Stomach (tissue), 9 donors: ENCODE data around the gene POMGNT2. TPM values are rescaled to one million over a fixed set of nuclear protein-coding genes. Genes with fewer than 3 reads are reported as not detected.
"Not testable (repeated sequence)": the region's sequence is repeated elsewhere in the genome, so short reads cannot be mapped to it uniquely, and the experiment has no call there.

Experiments
- DNase-seq, 2 donors: peaks; one replicate each; pipeline versions ENCODE4 v3.0.0 to v3.0.0-alpha.2; 2013 to 2019
- H3K27ac ChIP-seq, 5 donors: fragments of 200-600 bp in 4 of 5; sonication (generic) in 4 of 5; one replicate each; pipeline ENCODE4 v1.5.1; 2013 to 2019; ENCODE audit warnings: mild to moderate bottlenecking in 1 of 5, moderate library complexity in 1 of 5
- H3K27me3 ChIP-seq, 3 donors: fragments of 200-600 bp; sonication (generic); one replicate each; pipeline ENCODE4 v1.5.1; 2017 to 2019; ENCODE audit warnings: mixed run types in 1 of 3
- H3K36me3 ChIP-seq, 4 donors: fragments of 200-600 bp; sonication (generic); 1 replicate in 3 of 4; 2 replicates in 1 of 4; pipeline ENCODE4 v1.5.1; 2016 to 2019
- H3K4me1 ChIP-seq, 4 donors: fragments of 200-600 bp; sonication (generic); one replicate each; pipeline ENCODE4 v1.5.1; 2016 to 2019
- H3K4me3 ChIP-seq, 4 donors: fragments of 200-600 bp; sonication (generic) in 3 of 4; one replicate each; pipeline ENCODE4 v1.5.1; 2016 to 2019; ENCODE audit warnings: mild to moderate bottlenecking in 1 of 4
- H3K9me3 ChIP-seq, 4 donors: fragments of 200-600 bp; sonication (generic); one replicate each; pipeline ENCODE4 v1.5.1; 2016 to 2019
- CTCF ChIP-seq, 7 experiments: fragments of 450-650 bp in 4 of 7; fragments of 200-600 bp in 3 of 7; sonication (generic) in 3 of 7; IDR thresholded peaks; one replicate each; pipeline ENCODE4 v1.5.1; 2016 to 2019; ENCODE audit warnings: antibody characterized with exemption in 7 of 7, control low read depth in 2 of 7, mild to moderate bottlenecking in 1 of 7
- EP300 ChIP-seq: sonication (generic); formaldehyde crosslinking; IDR thresholded peaks from one replicate; pipeline ENCODE4 v1.6.1; 2017; ENCODE audit warnings: antibody characterized with exemption
- POLR2A ChIP-seq, 4 donors: fragments of 450-650 bp; IDR thresholded peaks; one replicate each; pipeline ENCODE4 v1.6.1; 2016; ENCODE audit warnings: antibody characterized with exemption in 4 of 4, control low read depth in 2 of 4, mild to moderate bottlenecking in 1 of 4, moderate library complexity in 1 of 4
- POLR2AphosphoS5 ChIP-seq, 3 donors: sonication (generic); formaldehyde crosslinking; IDR thresholded peaks; one replicate each; pipeline ENCODE4 v1.6.1; 2016; ENCODE audit warnings: antibody characterized with exemption in 3 of 3
- WGBS, 5 donors: extraction: QIAGEN DNeasy Blood & Tissue Kit in 3 of 5; methylation state at CpG; one replicate each; pipeline versions ENCODE4 v1.1.5 to v1.1.7; 2013 to 2018; 5-methylcytosine and 5-hydroxymethylcytosine counted together
- intact Hi-C: fragments of 100-400 bp; cut with DNase I; formaldehyde crosslinking; loops from one replicate; pipeline ENCODE4 v1.15.1; 2023; ENCODE audit warnings: low total_unique reads
- polyA plus RNA-seq, 3 donors: library from polyadenylated mRNA; stranded (reverse); fragments of 200-250 nt; gene quantifications; one replicate each; pipeline ENCODE4 v1.2.3, GENCODE V29; 2013
- total RNA-seq, 5 donors: library from RNA; depleted of rRNA; stranded (reverse); fragments of >200 nt; gene quantifications; one replicate each; pipeline versions ENCODE4 v1.1.0 to v1.2.3, GENCODE V29; 2014 to 2016
- donor health status: healthy with polysubstance abuse.
- donor health status: Bipolar disorder and iron deficiency.
- donor health status: healthy.

POMGNT2 gene
- total and polyA plus RNA-seq, 8 donors = 5.3 to 48.1 (median 8.7) TPM

DNA sequence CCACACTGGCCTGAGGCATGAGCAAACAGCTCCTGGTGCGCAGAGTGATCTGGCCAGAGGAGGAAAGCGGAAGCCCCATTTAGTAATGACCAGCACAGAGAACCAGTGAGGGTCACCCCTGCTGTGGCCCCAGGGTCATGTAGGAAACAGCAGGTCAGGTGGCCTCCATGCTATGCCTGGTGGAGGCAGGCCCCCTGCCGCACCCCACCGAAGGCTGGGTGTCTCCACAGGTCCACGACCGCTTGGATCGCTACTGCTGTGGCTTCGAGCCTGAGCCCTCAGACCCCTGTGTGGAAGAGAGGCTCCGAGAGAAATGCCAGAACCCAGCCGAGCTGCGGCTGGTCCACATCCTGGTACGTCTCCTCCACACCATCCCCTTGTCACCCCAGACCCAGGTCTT is 52.6 kb downstream of the POMGNT2 start:
- Histone ChIP-seq H3K27ac (no peak overlapping the region), H3K4me1 (no peaks in the 10 kb centered on the region), H3K36me3 (peaks cover 0 to 4% (median 2%) of the 10 kb centered on the region in 4 donors), H3K9me3 (peaks cover 0 to 35% (median 29%) of the 10 kb centered on the region in 4 donors), H3K4me3 (no peak overlapping the region), H3K27me3 (no peaks in the 10 kb centered on the region)
- intact Hi-C loops = no loop called here
- 94 to 96% (median 96%) methylated on average over 12 of the region's 12 CpGs for WGBS, 5 donors
- no peak for DNase-seq
- TF ChIP-seq POLR2AphosphoS5 (IDR thresholded peaks at IDR 0.05) = no peak
- TF ChIP-seq EP300 = no peak
- no peak for TF ChIP-seq CTCF (IDR thresholded peaks at IDR 0.05)
- no peak for TF ChIP-seq POLR2A (IDR thresholded peaks at IDR 0.05)

- no peak overlapping the region for H3K4me3 ChIP-seq
- H3K27ac ChIP-seq = no peak overlapping the region
- no peak for DNase-seq
- TF ChIP-seq POLR2A (IDR thresholded peaks at IDR 0.05) (no peak), EP300 (no peak), POLR2AphosphoS5 (IDR thresholded peaks at IDR 0.05) (no peak), CTCF (IDR thresholded peaks at IDR 0.05) (no peak)
- no peaks in the 10 kb centered on the region for H3K4me1 ChIP-seq
- intact Hi-C loops = no loop called here
- peaks cover 0 to 8% (median 0%) of the 10 kb centered on the region in 4 donors for H3K36me3 ChIP-seq
- no peaks in the 10 kb centered on the region for H3K27me3 ChIP-seq
- H3K9me3 ChIP-seq = peaks cover 14 to 78% (median 60%) of the 10 kb centered on the region in 4 donors
Observed at GRCh38 chr3:43048470-43048869, 57.4 kb downstream of the POMGNT2 start.

DNA sequence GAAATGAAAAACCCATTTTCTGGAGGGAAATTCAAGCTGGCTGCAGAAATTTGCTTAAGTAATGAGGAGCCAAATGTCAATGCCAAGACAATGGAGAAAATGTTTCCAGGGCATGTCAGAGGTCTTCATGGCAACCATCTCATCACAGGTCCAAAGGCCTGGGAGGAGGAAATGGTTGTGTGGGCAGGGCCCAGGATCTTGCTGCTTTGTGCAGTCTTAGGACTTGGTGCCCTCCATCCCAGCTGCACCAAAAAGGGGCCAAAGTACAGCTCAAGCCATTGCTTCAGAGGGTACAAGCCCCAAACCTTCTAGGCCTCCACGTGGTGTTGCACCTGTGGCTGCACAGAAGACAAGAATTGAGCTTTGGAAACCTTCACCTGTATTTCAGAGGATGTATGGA is 59.3 kb downstream of the POMGNT2 start:
- H3K27ac ChIP-seq = no peak overlapping the region
- peaks cover 14 to 78% (median 61%) of the 10 kb centered on the region in 4 donors for H3K9me3 ChIP-seq
- no peak for TF ChIP-seq POLR2AphosphoS5 (IDR thresholded peaks at IDR 0.05)
- no peak for TF ChIP-seq EP300
- no peak for TF ChIP-seq CTCF (IDR thresholded peaks at IDR 0.05)
- peaks cover 0 to 8% (median 0%) of the 10 kb centered on the region in 4 donors for H3K36me3 ChIP-seq
- no peak for DNase-seq
- H3K27me3 ChIP-seq = no peaks in the 10 kb centered on the region
- no peak overlapping the region for H3K4me3 ChIP-seq
- intact Hi-C loops = no loop called here
- WGBS, 5 donors = 22 to 50% (median 42%) methylated on average over 1 of the region's 1 CpG
- H3K4me1 ChIP-seq = peaks cover 0 to 9% (median 0%) of the 10 kb centered on the region in 4 donors

- DNase-seq, H3K36me3 ChIP-seq, H3K4me1 ChIP-seq, H3K27me3 ChIP-seq, H3K4me3 ChIP-seq, intact Hi-C loops, H3K27ac ChIP-seq: not testable (repeated sequence)
- H3K9me3 ChIP-seq = peaks cover 14 to 68% (median 49%) of the 10 kb centered on the region in 4 donors
Observed at GRCh38 chr3:43045079-43045478, 60.8 kb downstream of the POMGNT2 start.

- TF ChIP-seq POLR2AphosphoS5 (IDR thresholded peaks at IDR 0.05) (no peak), CTCF (IDR thresholded peaks at IDR 0.05) (no peak)
Observed at GRCh38 chr3:43043793-43044192, 62.1 kb downstream of the POMGNT2 start.

More at GRCh38 chr3:43043793-43044192, 62.1 kb downstream of the POMGNT2 start:
- peaks cover 0 to 9% (median 0%) of the 10 kb centered on the region in 4 donors for H3K4me1 ChIP-seq
- no peak overlapping the region for H3K4me3 ChIP-seq
- peaks cover 0 to 8% (median 0%) of the 10 kb centered on the region in 4 donors for H3K36me3 ChIP-seq
- WGBS, 5 donors = 61 to 90% (median 84%) methylated on average over 2 of the region's 2 CpGs
- intact Hi-C loops = no loop called here
- no peak for DNase-seq
- H3K27ac ChIP-seq = no peak overlapping the region
- peaks cover 14 to 56% (median 36%) of the 10 kb centered on the region in 4 donors for H3K9me3 ChIP-seq
- no peaks in the 10 kb centered on the region for H3K27me3 ChIP-seq
